HG02623 (cell line): ENCODE measurements around the gene MET.

Source experiments
- ATAC-seq: cut with Tn5 transposase; IDR thresholded peaks from one replicate; pipeline ENCODE4 v1.9.1; 2021; ENCODE audit warnings: moderate library complexity; ENCODE audit not compliant: unreplicated experiment

The MET gene

GRCh38 chr7:116663744-116664143 is 8.3 kb upstream of the MET start:
- no peak for ATAC-seq

DNA sequence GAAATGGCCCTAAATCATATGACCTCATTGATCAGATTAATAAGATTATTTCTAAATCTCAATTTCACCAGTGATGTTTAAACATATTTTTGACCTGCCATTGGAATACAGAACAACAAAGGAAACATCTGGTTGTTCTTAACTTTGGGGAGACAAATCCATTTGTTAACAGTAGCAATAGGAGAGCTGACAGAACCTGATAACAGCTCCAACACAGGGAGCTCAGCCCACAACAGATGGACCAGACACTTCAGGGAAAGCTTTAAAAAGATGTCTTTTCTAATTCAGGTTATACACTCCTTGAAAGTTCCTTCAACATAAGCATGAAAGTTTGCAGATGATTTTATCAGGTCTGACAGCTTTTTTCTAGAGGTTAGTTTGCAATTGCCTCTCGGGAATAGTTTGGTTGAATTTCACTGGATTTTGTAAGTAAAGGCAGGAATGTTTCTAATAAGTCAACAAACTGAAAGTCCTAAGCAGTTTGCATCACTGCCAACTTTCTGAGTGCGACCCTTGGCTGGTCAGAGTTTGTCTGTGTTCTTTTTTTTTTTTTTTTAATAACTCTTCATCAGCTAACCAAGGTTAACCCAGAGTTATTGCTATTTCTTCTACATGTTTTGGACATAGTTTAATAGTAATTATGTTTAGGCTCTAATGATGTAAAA is 6.5 kb upstream of the MET start:
- no peak for ATAC-seq

DNA sequence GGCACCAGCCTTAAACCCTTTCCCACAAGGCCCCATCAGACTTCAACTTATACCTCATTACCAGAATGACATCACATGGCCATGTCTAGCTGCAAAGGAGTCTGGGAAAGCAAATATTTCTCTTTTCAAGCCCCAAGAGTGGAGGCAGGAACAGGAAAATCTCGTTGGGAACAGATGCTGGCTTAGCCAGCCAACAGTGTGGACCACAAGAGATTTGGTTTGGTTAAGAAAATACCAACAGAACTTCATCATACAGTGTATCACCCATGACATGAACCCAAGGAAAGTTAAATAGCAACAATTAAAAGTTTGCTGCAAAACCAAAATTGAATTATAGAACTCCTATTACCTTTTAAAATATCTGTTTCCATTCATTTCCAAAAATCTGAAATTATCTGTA is 2.2 kb upstream of the MET start:
- ATAC-seq, result no peak

DNA sequence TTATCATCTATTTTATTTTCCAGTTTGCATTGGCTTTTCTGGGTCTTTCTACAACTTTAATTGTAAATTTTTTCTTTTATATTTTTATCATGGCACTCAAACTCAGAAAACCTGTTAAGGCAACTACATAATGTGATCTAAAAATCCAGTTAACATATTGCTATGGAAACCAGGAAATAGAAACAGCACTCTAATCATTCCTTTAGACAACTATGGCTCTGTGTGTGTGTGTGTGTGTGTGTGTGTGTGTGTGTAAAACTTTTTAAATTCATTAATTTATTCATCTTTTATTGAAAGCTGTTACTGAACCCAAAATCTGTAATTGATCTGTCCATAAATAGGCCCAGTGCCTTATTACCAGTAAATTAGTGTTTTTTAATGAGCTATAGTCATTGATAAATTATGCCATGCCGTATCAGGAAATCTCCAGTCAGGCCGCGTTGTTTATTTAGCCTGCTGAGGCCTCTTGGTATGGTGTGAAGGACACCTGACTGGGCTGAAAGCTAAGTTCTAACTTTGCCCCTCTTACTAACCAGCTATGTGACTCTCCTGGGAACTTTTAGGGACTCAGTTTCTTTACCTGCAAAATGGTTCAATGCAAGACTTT is 1.5 kb upstream of the MET start:
- ATAC-seq, result no peak

- ATAC-seq, result no peak
Measured at GRCh38 chr7:116671111-116671510, 885 bp upstream of the MET start.

DNA sequence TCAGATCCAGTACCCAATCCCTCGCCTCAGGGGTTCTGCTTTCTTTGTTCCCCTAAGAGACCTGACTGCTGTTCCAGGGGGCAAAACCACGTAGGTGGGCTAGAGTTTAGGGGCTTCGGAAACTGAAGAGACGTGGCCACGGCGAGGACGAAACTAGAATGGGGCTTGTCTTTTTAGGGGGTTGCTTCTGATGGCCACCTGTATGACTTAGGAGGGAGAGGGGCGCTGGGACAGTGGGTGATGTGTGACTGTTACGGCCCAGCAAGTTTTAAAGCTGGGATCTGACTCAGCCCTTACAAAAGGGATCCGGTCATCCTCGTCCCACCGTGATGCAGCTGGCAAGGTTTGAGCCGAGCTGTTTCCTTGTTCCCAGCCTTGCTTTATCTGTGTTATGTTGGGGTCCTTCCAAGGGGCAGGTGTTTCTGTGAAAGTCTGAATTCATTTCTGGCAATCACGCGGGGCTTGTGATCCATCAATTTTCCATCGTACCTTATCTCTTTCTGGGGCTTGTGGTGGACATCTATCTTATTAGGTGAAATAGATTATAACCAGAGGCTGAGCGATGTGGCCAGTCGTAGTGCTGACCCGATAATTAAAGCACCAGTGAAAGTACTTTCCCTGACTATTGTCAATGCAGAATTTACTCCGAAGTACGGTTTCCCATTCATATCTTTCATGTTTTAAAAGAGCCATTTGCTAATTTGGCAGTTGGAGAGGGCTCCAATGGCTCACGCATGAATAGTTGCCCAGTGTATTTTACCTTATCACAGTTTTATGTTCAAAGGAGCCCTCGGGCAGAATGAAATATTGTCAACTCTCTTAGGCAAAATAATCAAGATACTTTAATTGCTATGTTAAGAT is 830 bp downstream of the MET start:
- ATAC-seq, result no peak

- no peak for ATAC-seq
Measured at GRCh38 chr7:116673457-116673865, 1.5 kb downstream of the MET start.

DNA sequence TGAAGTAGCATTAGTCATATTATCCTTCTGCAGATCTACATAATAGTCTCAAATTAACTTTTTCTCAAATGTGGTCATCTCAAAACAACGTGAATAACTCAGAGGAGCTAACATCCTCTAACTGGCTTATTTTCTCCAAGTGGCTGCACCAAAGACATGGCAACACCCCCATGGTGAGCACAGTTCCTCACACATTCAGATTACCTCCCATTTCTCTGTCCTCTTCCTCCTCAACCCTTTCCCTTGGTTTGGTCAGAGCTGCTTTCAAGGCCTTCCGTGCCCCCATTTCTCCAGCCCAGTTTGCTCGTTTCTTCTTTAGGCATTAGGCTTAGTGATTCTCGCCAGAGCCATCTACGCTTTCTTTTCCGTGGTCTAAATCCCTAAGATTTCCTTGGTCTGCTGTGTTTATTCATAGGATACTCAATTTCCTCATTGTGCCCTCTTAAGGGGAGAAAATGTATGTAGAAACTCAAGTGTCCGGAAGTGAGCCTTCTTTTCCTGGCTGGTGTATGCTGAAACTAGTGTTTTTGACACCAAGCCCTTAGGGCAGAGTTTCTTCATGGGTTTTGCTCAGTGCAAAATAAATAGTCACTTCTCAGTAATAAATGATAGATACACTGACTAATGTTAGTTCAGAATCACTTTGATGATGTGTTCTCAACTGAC is 2.6 kb downstream of the MET start:
- no peak for ATAC-seq

DNA sequence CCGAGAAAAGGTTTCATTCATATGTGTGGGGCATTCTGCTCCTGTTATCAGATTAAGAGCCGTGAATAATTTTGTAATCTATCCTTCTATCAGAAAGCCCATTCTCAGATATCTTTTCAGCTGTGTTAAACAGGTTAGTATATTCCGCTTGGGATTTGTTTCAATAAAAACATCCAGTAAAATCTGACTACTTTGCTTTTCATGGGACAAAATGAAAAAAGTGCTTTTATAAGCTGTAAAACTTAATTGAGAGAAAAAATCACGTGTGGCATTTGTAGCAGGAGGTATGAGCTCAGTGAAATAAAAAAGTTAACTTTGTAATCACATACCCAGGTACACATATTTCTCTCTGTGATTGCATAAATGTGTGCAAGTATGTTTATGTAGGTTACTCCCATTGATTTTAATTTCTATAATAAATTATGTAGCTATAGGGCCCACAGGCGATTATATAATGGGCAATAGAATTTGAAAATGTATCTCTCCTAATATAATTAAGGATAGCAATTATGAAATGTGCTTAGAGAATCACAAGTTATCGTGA is 3.9 kb downstream of the MET start:
- ATAC-seq, result no peak

- ATAC-seq, result no peak
Measured at GRCh38 chr7:116678780-116679179, 6.8 kb downstream of the MET start.

- ATAC-seq, result peak; percentile 58
Measured at GRCh38 chr7:116679500-116679899, 7.5 kb downstream of the MET start.

DNA sequence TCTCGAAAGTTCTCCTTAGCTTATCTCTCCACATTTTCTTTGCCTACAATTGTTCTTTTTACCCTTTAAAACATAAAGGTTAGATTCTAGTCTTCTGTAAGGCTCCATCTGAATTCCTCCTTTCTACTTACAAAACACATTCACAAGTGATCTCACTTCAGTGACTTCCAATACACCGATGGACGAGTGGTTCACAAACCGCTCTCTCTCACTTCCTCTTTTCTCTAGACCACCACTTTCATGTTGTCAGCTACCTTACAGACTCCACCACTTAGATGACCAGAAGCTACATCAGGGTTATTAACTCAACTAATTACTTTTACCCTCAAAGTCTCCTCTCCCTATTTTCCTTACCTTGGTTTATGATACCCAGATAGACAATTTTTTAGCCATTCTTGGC is 11.8 kb downstream of the MET start:
- ATAC-seq, result peak; percentile 100

DNA sequence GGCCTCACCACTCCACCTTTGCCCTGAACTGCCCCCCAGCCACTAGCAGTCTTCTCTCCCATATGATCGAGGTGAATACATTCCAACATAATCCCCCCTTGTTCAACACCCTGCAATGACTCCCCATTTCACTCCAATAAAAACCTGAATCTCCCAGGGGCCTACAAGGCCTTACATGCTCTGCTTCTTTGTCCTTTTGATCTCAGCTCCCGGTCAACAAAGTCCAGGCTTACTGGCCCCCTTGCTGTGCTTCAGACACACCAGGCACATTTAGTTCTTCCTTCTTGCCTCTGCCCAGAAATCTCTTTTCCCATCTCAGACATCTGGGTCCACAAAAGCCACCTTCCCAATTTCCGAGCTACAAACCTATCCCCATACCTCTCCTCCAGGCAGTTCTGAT is 14.0 kb downstream of the MET start:
- ATAC-seq, result no peak

DNA sequence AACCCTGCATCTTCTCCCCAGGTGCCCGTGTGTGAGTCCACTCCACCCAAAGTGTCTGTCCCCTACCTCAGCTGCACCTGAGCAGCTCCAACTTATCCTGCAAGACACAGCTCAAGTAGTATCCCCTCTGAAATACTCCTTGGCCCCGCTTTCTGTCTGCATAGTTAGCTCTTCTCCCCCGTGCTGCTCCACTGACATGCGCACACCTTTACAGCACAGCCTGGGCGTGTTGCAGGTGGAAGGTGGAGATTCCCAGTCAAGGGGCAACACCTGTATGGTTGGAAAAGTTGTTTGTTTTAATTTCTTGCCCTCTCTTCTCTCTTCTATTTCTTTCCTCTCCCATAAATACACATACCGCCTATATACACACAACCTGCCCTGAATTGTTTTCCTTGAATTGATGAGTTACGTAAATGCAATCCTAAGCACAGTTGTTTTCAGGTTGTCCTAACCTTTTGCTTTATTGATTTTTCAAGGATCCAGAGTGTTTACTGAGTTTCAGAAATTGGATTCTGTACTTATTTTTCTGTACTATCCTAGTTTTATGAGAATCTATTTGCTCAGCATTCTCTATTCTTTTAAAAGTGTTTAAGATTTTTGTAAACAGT is 14.9 kb downstream of the MET start:
- ATAC-seq, result no peak

DNA sequence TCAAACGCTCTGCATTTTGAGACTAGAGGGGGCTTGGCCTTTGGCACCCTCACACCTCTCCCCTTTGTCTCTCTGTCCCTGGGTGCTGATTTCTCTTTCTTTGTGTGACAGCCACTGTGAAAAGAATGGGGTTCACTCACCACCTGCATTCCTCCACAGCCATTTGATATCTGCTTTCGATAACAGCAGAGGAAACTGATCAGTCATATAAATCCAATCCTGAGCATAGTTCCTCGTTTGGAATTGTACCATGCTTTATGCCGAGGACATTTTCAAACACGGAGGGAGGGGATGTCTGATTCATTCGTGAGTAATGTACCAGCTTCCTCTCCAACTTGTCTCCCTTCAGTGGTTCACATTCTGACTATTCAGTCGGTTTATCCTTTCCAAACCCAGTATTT is 15.8 kb downstream of the MET start:
- no peak for ATAC-seq

GRCh38 chr7:116689790-116690259 is 17.8 kb downstream of the MET start:
- ATAC-seq, result no peak

DNA sequence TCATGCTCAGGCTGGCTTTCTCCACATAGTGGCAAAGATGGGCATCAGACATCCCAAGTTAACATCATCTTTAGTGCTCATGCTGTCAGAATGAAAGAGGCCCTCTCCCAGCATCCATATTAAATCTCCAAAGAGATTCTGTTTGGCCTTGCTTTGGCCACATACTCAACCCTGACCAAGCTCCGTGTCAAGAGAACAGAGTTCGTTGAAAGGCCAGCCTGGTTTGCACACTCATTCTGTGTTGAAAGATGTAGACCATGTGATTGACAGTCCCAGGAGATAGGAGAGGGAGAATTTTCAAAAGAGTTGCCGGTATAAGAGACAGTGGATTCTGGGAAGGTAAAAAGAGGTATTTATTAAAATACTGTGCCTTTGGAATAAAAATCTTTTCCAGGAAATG is 19.7 kb downstream of the MET start:
- ATAC-seq, result no peak

GRCh38 chr7:116692401-116693308 is 20.7 kb downstream of the MET start:
- no peak for ATAC-seq

- no peak for ATAC-seq
Measured at GRCh38 chr7:116696707-116697106, 24.7 kb downstream of the MET start.

DNA sequence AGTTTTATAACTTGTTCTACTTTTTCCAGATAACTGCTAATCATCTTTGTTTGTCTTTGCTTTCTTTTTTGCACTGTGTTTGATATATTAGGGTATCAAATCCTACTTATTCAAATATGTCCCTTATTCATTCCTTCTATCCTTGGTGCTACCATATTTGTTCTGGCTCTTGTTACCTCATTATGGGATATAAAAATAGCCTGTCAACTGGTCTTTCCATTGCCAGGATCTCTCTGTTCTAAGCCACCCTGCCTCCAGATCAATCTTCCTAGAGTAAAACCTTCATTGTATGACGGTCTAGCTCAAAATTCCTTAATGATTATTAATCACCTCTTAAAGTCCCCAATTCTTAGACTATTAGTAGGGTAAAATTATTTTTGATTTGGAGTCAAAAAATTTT is 25.2 kb downstream of the MET start:
- ATAC-seq, result no peak
